Activated CD4-positive, alpha-beta T cell treated with anti-CD3 and anti-CD28 coated beads for 36 hours (primary cell): Measurements from ENCODE around the gene RAX2. TPM values are rescaled to one million over a fixed set of nuclear protein-coding genes. Genes with fewer than 3 reads are reported as not detected.
"Not testable (repeated sequence)": the region's sequence is repeated elsewhere in the genome, so short reads cannot be mapped to it uniquely, and the experiment has no call there.

Experiments used
- ATAC-seq: fragments of 200-7000 bp; cut with Tn5 transposase; one replicate; pipeline ENCODE4 v1.10.0; 2021; ENCODE audit warnings: mild to moderate bottlenecking, moderate library complexity
- CTCF ChIA-PET: fragments of 350-600 bp; sonication (Branson Sonifier 250); formaldehyde crosslinking; loops from one replicate; lab custom pipeline; 2021; ENCODE audit warnings: antibody characterized with exemption; lab: Charles Lee
- POLR2A ChIA-PET: fragments of 350-600 bp; sonication (Branson Sonifier 250); formaldehyde crosslinking; loops from one replicate; lab custom pipeline; 2021; ENCODE audit warnings: antibody characterized with exemption, inconsistent platforms; lab: Charles Lee
- DNase-seq: peaks from one replicate; pipeline ENCODE4 v3.0.0-alpha.2; 2020
- H3K27ac Mint-ChIP-seq: one replicate; pipeline ENCODE4 v1.8.0; 2021; ENCODE audit warnings: mixed read lengths
- H3K27me3 Mint-ChIP-seq: one replicate; pipeline ENCODE4 v1.8.0; 2021; ENCODE audit warnings: mixed read lengths
- H3K36me3 Mint-ChIP-seq: one replicate; pipeline ENCODE4 v1.8.0; 2021; ENCODE audit warnings: low read depth, mixed read lengths
- H3K4me1 Mint-ChIP-seq: one replicate; pipeline ENCODE4 v1.8.0; 2021; ENCODE audit warnings: mixed read lengths
- H3K4me3 Mint-ChIP-seq: one replicate; pipeline ENCODE4 v1.8.0; 2021; ENCODE audit warnings: mild to moderate bottlenecking, moderate library complexity, mixed read lengths
- H3K9me3 Mint-ChIP-seq: one replicate; pipeline ENCODE4 v1.8.0; 2021; ENCODE audit warnings: low read depth, mixed read lengths
- intact Hi-C, 2 experiments: fragments of 100-400 bp; cut with DNase I in 1 of 2; cut with micrococcal nuclease in 1 of 2; formaldehyde crosslinking; loops; one replicate each; pipeline versions ENCODE4 v1.14.2 to v1.15.1; 2022 to 2024; cut with DNase I, micrococcal nuclease
- total RNA-seq, 2 experiments: library from RNA; stranded (reverse); gene quantifications; one replicate each; pipeline ENCODE4 v1.2.3, GENCODE V29; 2021

The RAX2 gene
- total RNA-seq, 2 experiments from 2014 or later: not detected

- CTCF ChIA-PET: no interaction called here
These were observed 5.5 kb downstream of the RAX2 start for GRCh38 chr19:3766520-3766919.

GRCh38 chr19:3765757-3766156, 6.3 kb downstream of the RAX2 start:
- CTCF ChIA-PET, POLR2A ChIA-PET, intact Hi-C loops, H3K27me3 Mint-ChIP-seq, DNase-seq, H3K9me3 Mint-ChIP-seq, ATAC-seq, H3K4me3 Mint-ChIP-seq, H3K27ac Mint-ChIP-seq: not testable (repeated sequence)
- Mint-ChIP-seq H3K4me1 (peaks cover 18% of the 10 kb centered on the region), H3K36me3 (peaks cover 18% of the 10 kb centered on the region)

More at GRCh38 chr19:3766520-3766919, 5.5 kb downstream of the RAX2 start:
- H3K27ac Mint-ChIP-seq: peak overlapping the region; percentile 55
- peaks cover 17% of the 10 kb centered on the region for H3K4me1 Mint-ChIP-seq
- no peaks in the 10 kb centered on the region for H3K9me3 Mint-ChIP-seq
- H3K27me3 Mint-ChIP-seq: no peaks in the 10 kb centered on the region
- POLR2A ChIA-PET: no interaction called here
- intact Hi-C loops: no loop called here
- ATAC-seq (no peak), DNase-seq (no peak)
- H3K36me3 Mint-ChIP-seq: peaks cover 14% of the 10 kb centered on the region
- H3K4me3 Mint-ChIP-seq: no peak overlapping the region

GRCh38 chr19:3765121-3765520, 6.9 kb downstream of the RAX2 start:
- ChIA-PET POLR2A (no interaction called here), CTCF (no interaction called here)
- intact Hi-C loops: no loop called here
- no peak overlapping the region for H3K4me3 Mint-ChIP-seq
- no peak overlapping the region for H3K27ac Mint-ChIP-seq
- DNase-seq: no peak
- ATAC-seq: no peak
- H3K36me3 Mint-ChIP-seq: peaks cover 18% of the 10 kb centered on the region
- H3K27me3 Mint-ChIP-seq: no peaks in the 10 kb centered on the region
- H3K4me1 Mint-ChIP-seq: peaks cover 23% of the 10 kb centered on the region
- H3K9me3 Mint-ChIP-seq: no peaks in the 10 kb centered on the region

- intact Hi-C loops: loop anchor here (1.0 to 5.0 kb wide), 18 partner anchors 50 to 1960 kb away; partner anchors contain the start of genes FZR1 (in 2 of the 2), YJU2 (in 2 of the 2), CATSPERD (in 1 of the 2) and CHAF1A (in 1 of the 2)
- peaks cover 39% of the 10 kb centered on the region for H3K4me1 Mint-ChIP-seq
- H3K36me3 Mint-ChIP-seq: peaks cover 16% of the 10 kb centered on the region
- peak; percentile 88 for ATAC-seq
- H3K27me3 Mint-ChIP-seq: no peaks in the 10 kb centered on the region
- ChIA-PET POLR2A (interaction anchor here (0.6 to 2.2 kb wide), 7 partner anchors 21 to 296 kb away, joined by 4 to 8 read pairs (median 4); partner anchors contain the start of gene DAPK3), CTCF (interaction anchor here (0.7 to 2.7 kb wide), 17 partner anchors 11 to 812 kb away, joined by 3 to 28 read pairs (median 4); partner anchors contain the start of genes MATK and YJU2)
- peak within 1 kb of the TSS; percentile 100 for H3K4me3 Mint-ChIP-seq
- H3K27ac Mint-ChIP-seq: peak within 1 kb of the TSS; percentile 99
- H3K9me3 Mint-ChIP-seq: no peaks in the 10 kb centered on the region
- DNase-seq: peak; percentile 100
These were observed 9.2 kb downstream of the RAX2 start, which contains the start of gene MRPL54 for GRCh38 chr19:3762501-3763459. Gene MRPL54 (plus strand): TSS chr19:3762682. CDS start chr19:3762701, 19 bp downstream.

GRCh38 chr19:3762130-3762473, 9.9 kb downstream of the RAX2 start:
- Mint-ChIP-seq H3K27ac (peak overlapping the region; percentile 99), H3K9me3 (no peaks in the 10 kb centered on the region), H3K27me3 (no peaks in the 10 kb centered on the region), H3K36me3 (peaks cover 16% of the 10 kb centered on the region), H3K4me3 (peak overlapping the region; percentile 100), H3K4me1 (peaks cover 40% of the 10 kb centered on the region)
- DNase-seq (no peak), ATAC-seq (no peak)
- intact Hi-C loops: loop anchor here (1.0 to 5.0 kb wide), 18 partner anchors 51 to 1960 kb away; partner anchors contain the start of genes FZR1 (in 2 of the 2), YJU2 (in 2 of the 2), CATSPERD (in 1 of the 2) and CHAF1A (in 1 of the 2)
- ChIA-PET CTCF (interaction anchor here (0.7 to 2.7 kb wide), 11 partner anchors 10 to 812 kb away, joined by 3 to 28 read pairs (median 4); partner anchors contain the start of gene MATK), POLR2A (interaction anchor here (1.0 to 2.2 kb wide), 6 partner anchors 22 to 297 kb away, joined by 4 to 8 read pairs (median 5); partner anchors contain the start of gene DAPK3)

GRCh38 chr19:3761382-3762129, 10.5 kb downstream of the RAX2 start, which contains the start of gene APBA3:
Gene APBA3 (minus strand): TSS chr19:3761692. CDS start chr19:3760264, 1,428 bp downstream.
- ChIA-PET POLR2A (interaction anchor here (0.6 to 1.6 kb wide), 3 partner anchors 209 to 297 kb away, joined by 4 to 7 read pairs (median 4); partner anchors contain the start of gene DAPK3), CTCF (interaction anchor here (0.6 to 2.7 kb wide), 10 partner anchors 23 to 379 kb away, joined by 3 to 28 read pairs (median 4); partner anchors contain the start of gene MATK)
- intact Hi-C loops: loop anchor here (1.0 to 5.0 kb wide), 28 partner anchors 41 to 1961 kb away; partner anchors contain the start of genes FZR1 (in 2 of the 2), YJU2 (in 2 of the 2), ANKRD24 (in 1 of the 2) and CATSPERD (in 1 of the 2)
- DNase-seq: peak; percentile 98
- peak; percentile 53 for ATAC-seq
- Mint-ChIP-seq H3K27ac (peak within 1 kb of the TSS; percentile 99), H3K4me1 (peaks cover 40% of the 10 kb centered on the region), H3K9me3 (no peaks in the 10 kb centered on the region), H3K27me3 (no peaks in the 10 kb centered on the region), H3K36me3 (peaks cover 17% of the 10 kb centered on the region), H3K4me3 (peak within 1 kb of the TSS; percentile 100)

- DNase-seq: peak; percentile 31
- Mint-ChIP-seq H3K36me3 (peaks cover 13% of the 10 kb centered on the region), H3K27me3 (no peaks in the 10 kb centered on the region), H3K9me3 (no peaks in the 10 kb centered on the region), H3K4me1 (peaks cover 39% of the 10 kb centered on the region), H3K4me3 (peak overlapping the region; percentile 100), H3K27ac (peak overlapping the region; percentile 99)
- POLR2A ChIA-PET: interaction anchor here (0.6 kb wide), 2 partner anchors 74 to 232 kb away, joined by 3 to 7 read pairs; no protein-coding TSS in a partner anchor
- CTCF ChIA-PET: interaction anchor here (0.6 to 2.7 kb wide), 5 partner anchors 52 to 326 kb away, joined by 3 to 28 read pairs (median 4); no protein-coding TSS in a partner anchor
- intact Hi-C loops: loop anchor here (1.0 to 5.0 kb wide), 14 partner anchors 40 to 1961 kb away; partner anchors contain the start of genes ANKRD24 (in 1 of the 2), CATSPERD (in 1 of the 2), DPP9 (in 1 of the 2) and EEF2 (in 1 of the 2)
- ATAC-seq: no peak
These were observed 11.1 kb downstream of the RAX2 start for GRCh38 chr19:3760871-3761361.

- peak overlapping the region; percentile 37 for H3K27ac Mint-ChIP-seq
- POLR2A ChIA-PET: interaction anchor here (0.7 to 0.8 kb wide), 2 partner anchors 59 to 351 kb away, joined by 3 to 4 read pairs; no protein-coding TSS in a partner anchor
- peaks cover 46% of the 10 kb centered on the region for H3K4me1 Mint-ChIP-seq
These were observed 12.4 kb downstream of the RAX2 start for GRCh38 chr19:3759482-3760254.

GRCh38 chr19:3758297-3758696, 13.7 kb downstream of the RAX2 start:
- ATAC-seq, H3K27ac Mint-ChIP-seq, DNase-seq, H3K4me3 Mint-ChIP-seq, H3K27me3 Mint-ChIP-seq, H3K9me3 Mint-ChIP-seq, intact Hi-C loops, POLR2A ChIA-PET: not testable (repeated sequence)
- H3K4me1 Mint-ChIP-seq: peaks cover 45% of the 10 kb centered on the region
- peaks cover 14% of the 10 kb centered on the region for H3K36me3 Mint-ChIP-seq
- CTCF ChIA-PET: interaction anchor here (2.5 kb wide), 1 partner anchor 63 kb away, joined by 7 read pairs; no protein-coding TSS in a partner anchor

More at GRCh38 chr19:3759482-3760254, 12.4 kb downstream of the RAX2 start:
- CTCF ChIA-PET: interaction anchor here (2.5 kb wide), 1 partner anchor 62 kb away, joined by 7 read pairs; no protein-coding TSS in a partner anchor
- DNase-seq: no peak
- no peak for ATAC-seq
- H3K36me3 Mint-ChIP-seq: peaks cover 13% of the 10 kb centered on the region
- H3K4me3 Mint-ChIP-seq: peak overlapping the region; percentile 100
- H3K27me3 Mint-ChIP-seq: no peaks in the 10 kb centered on the region
- intact Hi-C loops: loop anchor here (2.0 to 5.0 kb wide), 7 partner anchors 39 to 1963 kb away; partner anchors contain the start of genes CATSPERD (in 1 of the 2), DPP9 (in 1 of the 2), LONP1 (in 1 of the 2) and YJU2 (in 1 of the 2)
- H3K9me3 Mint-ChIP-seq: no peaks in the 10 kb centered on the region
